ENCODE data around the gene HSF5. TPM values are rescaled to one million over a fixed set of nuclear protein-coding genes. Genes with fewer than 3 reads are reported as not detected.
"Not testable (repeated sequence)": the region's sequence is repeated elsewhere in the genome, so short reads cannot be mapped to it uniquely, and the experiment has no call there.

Gene HSF5
- total RNA-seq, 1 donor from 2014 or later: 0.10 TPM

GRCh38 chr17:58398574-58399266 lies 89.5 kb downstream of the HSF5 start:
- H3K36me3 Mint-ChIP-seq: peaks cover 12% of the 10 kb centered on the region
- no peaks in the 10 kb centered on the region for H3K27me3 Mint-ChIP-seq
- no peaks in the 10 kb centered on the region for H3K9me3 Mint-ChIP-seq
- TF ChIP-seq CTCF (conservative IDR thresholded peaks at IDR 0.05): no peak
- no peak for DNase-seq (ENCODE audit: extremely low spot score, unreplicated experiment)
- no peak overlapping the region for H3K4me3 Mint-ChIP-seq
- H3K27ac Mint-ChIP-seq: no peak overlapping the region
- peaks cover 38% of the 10 kb centered on the region for H3K4me1 Mint-ChIP-seq (ENCODE audit: unreplicated experiment)

- H3K27ac Mint-ChIP-seq: peak overlapping the region; percentile 61
- not testable (repeated sequence) for H3K4me3 Mint-ChIP-seq; H3K9me3 Mint-ChIP-seq; H3K27me3 Mint-ChIP-seq; DNase-seq (ENCODE audit: extremely low spot score, unreplicated experiment)
- H3K36me3 Mint-ChIP-seq: peaks cover 12% of the 10 kb centered on the region
- H3K4me1 Mint-ChIP-seq (ENCODE audit: unreplicated experiment): peaks cover 34% of the 10 kb centered on the region
Observed at GRCh38 chr17:58397421-58397820, 90.8 kb downstream of the HSF5 start.

- Mint-ChIP-seq H3K27me3 (no peaks in the 10 kb centered on the region), H3K4me1 (ENCODE audit: unreplicated experiment) (peaks cover 34% of the 10 kb centered on the region), H3K36me3 (peaks cover 9% of the 10 kb centered on the region), H3K4me3 (no peak overlapping the region), H3K27ac (no peak overlapping the region), H3K9me3 (no peaks in the 10 kb centered on the region)
- no peak for DNase-seq (ENCODE audit: extremely low spot score, unreplicated experiment)
- TF ChIP-seq CTCF (conservative IDR thresholded peaks at IDR 0.05): no peak
Observed at GRCh38 chr17:58396173-58396572, 92.0 kb downstream of the HSF5 start.

- Mint-ChIP-seq H3K9me3 (no peaks in the 10 kb centered on the region), H3K4me1 (ENCODE audit: unreplicated experiment) (peaks cover 42% of the 10 kb centered on the region), H3K36me3 (peaks cover 8% of the 10 kb centered on the region), H3K27ac (no peak overlapping the region), H3K27me3 (no peaks in the 10 kb centered on the region), H3K4me3 (no peak overlapping the region)
- TF ChIP-seq CTCF (conservative IDR thresholded peaks at IDR 0.05): no peak
- DNase-seq (ENCODE audit: extremely low spot score, unreplicated experiment): no peak
Observed at GRCh38 chr17:58394534-58395223, 93.5 kb downstream of the HSF5 start.

- Mint-ChIP-seq H3K27ac (peak overlapping the region; percentile 86), H3K4me3 (peak overlapping the region; percentile 71)
Observed at GRCh38 chr17:58391302-58391984, 96.8 kb downstream of the HSF5 start.

More at GRCh38 chr17:58391302-58391984, 96.8 kb downstream of the HSF5 start:
- no peak for TF ChIP-seq CTCF (conservative IDR thresholded peaks at IDR 0.05)
- H3K27me3 Mint-ChIP-seq: no peaks in the 10 kb centered on the region
- peak; percentile 76 for DNase-seq (ENCODE audit: extremely low spot score, unreplicated experiment)
- no peaks in the 10 kb centered on the region for H3K9me3 Mint-ChIP-seq
- H3K36me3 Mint-ChIP-seq: peaks cover 3% of the 10 kb centered on the region
- H3K4me1 Mint-ChIP-seq (ENCODE audit: unreplicated experiment): peaks cover 48% of the 10 kb centered on the region

Measured in type B pancreatic cell (in vitro differentiated cells).